H1 (cell line): ENCODE data around the gene TSKU. TPM values are rescaled to one million over a fixed set of nuclear protein-coding genes. Genes with fewer than 3 reads are reported as not detected.

Source experiments
- CTCF ChIA-PET: fragments of 300-600 bp; sonication (Branson Sonifier 250); formaldehyde crosslinking; loops from one replicate; lab custom pipeline; 2021; ENCODE audit not compliant: partially characterized antibody; lab: Charles Lee
- POLR2A ChIA-PET: fragments of 300-600 bp; sonication (Branson Sonifier 250); formaldehyde crosslinking; loops from one replicate; lab custom pipeline; 2021; ENCODE audit warnings: inconsistent platforms; ENCODE audit not compliant: partially characterized antibody; lab: Charles Lee
- DNase-seq, 2 experiments: peaks; one replicate each; pipeline versions ENCODE4 v3.0.0 to v3.0.0-alpha.2; 2010 to 2022; ENCODE audit warnings: low spot score in 2 of 2, low read depth in 1 of 2, mixed read lengths in 1 of 2
- FAIRE-seq: peaks from 2 replicates; lab custom pipeline; 2011; peaks lifted over from hg19 to GRCh38; lab: Jason Lieb, UNC
- H2AFZ ChIP-seq: 2 replicates; pipeline ENCODE4 v1.8.1; 2012; ENCODE audit warnings: low read length, inconsistent platforms
- H2AK5ac ChIP-seq: 2 replicates; pipeline ENCODE4 v1.6.1; 2013; ENCODE audit warnings: low read depth, low read length
- H2BK120ac ChIP-seq: replicated peaks from 2 replicates; pipeline ENCODE3; 2013; ENCODE audit warnings: low read depth, low read length, inconsistent platforms
- H2BK12ac ChIP-seq: 2 replicates; pipeline ENCODE4 v1.6.1; 2013; ENCODE audit warnings: low read depth, low read length
- H2BK15ac ChIP-seq: 2 replicates; pipeline ENCODE4 v1.6.1; 2013; ENCODE audit warnings: low read length
- H2BK20ac ChIP-seq: 2 replicates; pipeline ENCODE4 v1.6.1; 2013; ENCODE audit warnings: low read length
- H2BK5ac ChIP-seq: 2 replicates; pipeline ENCODE4 v1.6.1; 2013; ENCODE audit warnings: low read depth, low read length
- H3K14ac ChIP-seq: 2 replicates; pipeline ENCODE4 v1.6.1; 2013; ENCODE audit warnings: inconsistent platforms; ENCODE audit not compliant: insufficient read length
- H3K18ac ChIP-seq: 2 replicates; pipeline ENCODE4 v1.6.1; 2013; ENCODE audit warnings: low read length; ENCODE audit errors: extremely low read depth
- H3K23ac ChIP-seq: 2 replicates; pipeline ENCODE4 v1.6.1; 2013; ENCODE audit warnings: inconsistent platforms; ENCODE audit not compliant: insufficient read length
- H3K23me2 ChIP-seq: 2 replicates; pipeline ENCODE4 v1.6.1; 2013; ENCODE audit warnings: low read depth, low read length
- H3K27ac ChIP-seq: 2 replicates; pipeline ENCODE4 v1.6.1; 2011; ENCODE audit warnings: low read depth, low read length, inconsistent platforms
- H3K27me3 ChIP-seq, 4 experiments: replicated peaks in 1 of 4; 1 replicate in 1 of 4; 2 replicates in 3 of 4; pipeline versions ENCODE4 v1.6.1 to v1.8.1; 2011 to 2013; ENCODE audit warnings: low read length in 3 of 4, mild to moderate bottlenecking in 3 of 4, inconsistent platforms in 2 of 4, mixed read lengths in 2 of 4, moderate library complexity in 1 of 4; ENCODE audit not compliant: control insufficient read depth in 3 of 4, insufficient read depth in 3 of 4; ENCODE audit errors: extremely low read depth in 1 of 4
- H3K36me3 ChIP-seq, 4 experiments: 2 replicates each; pipeline versions ENCODE4 v1.6.1 to v1.8.1; 2011 to 2013; ENCODE audit warnings: mild to moderate bottlenecking in 4 of 4, low read length in 3 of 4, moderate library complexity in 2 of 4, control low read depth in 1 of 4, inconsistent platforms in 1 of 4; ENCODE audit not compliant: insufficient read depth in 4 of 4, control insufficient read depth in 2 of 4
- H3K4ac ChIP-seq: replicated peaks from 2 replicates; pipeline ENCODE3; 2013; ENCODE audit warnings: low read length, low read depth, mixed read lengths, inconsistent platforms; ENCODE audit not compliant: insufficient read length
- H3K4me1 ChIP-seq, 4 experiments: replicated peaks in 1 of 4; 1 replicate in 1 of 4; 2 replicates in 3 of 4; pipeline versions ENCODE4 v1.6.1 to v1.8.1; 2011 to 2013; ENCODE audit warnings: low read length in 3 of 4, inconsistent platforms in 2 of 4, mixed read lengths in 1 of 4; ENCODE audit not compliant: insufficient read depth in 4 of 4, control insufficient read depth in 3 of 4
- H3K4me2 ChIP-seq, 2 experiments: 2 replicates each; pipeline versions ENCODE4 v1.6.1 to v1.8.1; 2011 to 2013; ENCODE audit warnings: low read depth in 2 of 2, low read length in 2 of 2, control low read depth in 1 of 2, inconsistent platforms in 1 of 2, mild to moderate bottlenecking in 1 of 2; ENCODE audit not compliant: insufficient read depth in 1 of 2
- H3K4me3 ChIP-seq, 4 experiments: fragments of 200-600, 300-600 bp in 1 of 4; sonication (generic), shearing (Covaris generic), sonication (Bioruptor Twin) in 1 of 4; 2 replicates each; pipeline versions ENCODE4 v1.5.1 to v1.8.1; 2011 to 2016; ENCODE audit warnings: low read length in 4 of 4, low read depth in 3 of 4, control low read depth in 2 of 4, inconsistent platforms in 2 of 4, mild to moderate bottlenecking in 2 of 4, mixed read lengths in 1 of 4, moderate library complexity in 1 of 4; ENCODE audit not compliant: insufficient read depth in 2 of 4; ENCODE audit errors: extremely low read depth in 1 of 4
- H3K56ac ChIP-seq: replicated peaks from 2 replicates; pipeline ENCODE3; 2013; ENCODE audit warnings: low read depth, mild to moderate bottlenecking, mixed read lengths, low read length, inconsistent platforms; ENCODE audit not compliant: insufficient read length
- H3K79me1 ChIP-seq: 2 replicates; pipeline ENCODE4 v1.6.1; 2013; ENCODE audit warnings: low read depth, low read length, control low read depth
- H3K79me2 ChIP-seq, 2 experiments: 2 replicates each; pipeline versions ENCODE4 v1.6.1 to v1.8.1; 2012 to 2013; ENCODE audit warnings: low read length in 2 of 2, mild to moderate bottlenecking in 2 of 2, inconsistent platforms in 1 of 2; ENCODE audit not compliant: insufficient read depth in 2 of 2, control insufficient read depth in 1 of 2
- H3K9ac ChIP-seq, 4 experiments: replicated peaks in 1 of 4; 1 replicate in 1 of 4; 2 replicates in 3 of 4; pipeline versions ENCODE4 v1.6.1 to v1.8.1; 2011 to 2013; ENCODE audit warnings: low read depth in 3 of 4, low read length in 3 of 4, control low read depth in 2 of 4, mild to moderate bottlenecking in 2 of 4, moderate library complexity in 2 of 4, inconsistent platforms in 1 of 4; ENCODE audit errors: extremely low read depth in 1 of 4
- H3K9me3 ChIP-seq, 2 experiments: 2 replicates each; pipeline versions ENCODE4 v1.6.1 to v1.8.1; 2012 to 2013; ENCODE audit warnings: mild to moderate bottlenecking in 2 of 2, moderate library complexity in 2 of 2, control low read depth in 1 of 2, inconsistent platforms in 1 of 2, low read depth in 1 of 2, low read length in 1 of 2, mixed read lengths in 1 of 2; ENCODE audit not compliant: insufficient read depth in 2 of 2
- H4K20me1 ChIP-seq, 2 experiments: replicated peaks in 1 of 2; 2 replicates each; pipeline versions ENCODE3 to v1.8.1; 2011 to 2013; ENCODE audit warnings: inconsistent platforms in 2 of 2, low read length in 2 of 2, mild to moderate bottlenecking in 1 of 2; ENCODE audit not compliant: insufficient read depth in 2 of 2, control insufficient read depth in 1 of 2
- H4K5ac ChIP-seq: 2 replicates; pipeline ENCODE4 v1.6.1; 2013; ENCODE audit warnings: low read length, low read depth, mixed read lengths, inconsistent platforms; ENCODE audit not compliant: insufficient read length
- H4K8ac ChIP-seq: 2 replicates; pipeline ENCODE4 v1.8.0; 2013; ENCODE audit warnings: mild to moderate bottlenecking, moderate library complexity, low read length, inconsistent platforms; ENCODE audit not compliant: insufficient read depth; ENCODE audit errors: extremely low read depth
- H4K91ac ChIP-seq: replicated peaks from 2 replicates; pipeline ENCODE3; 2013; ENCODE audit warnings: low read length, mixed read lengths, inconsistent platforms; ENCODE audit not compliant: insufficient read length
- HDAC2 ChIP-seq, 2 experiments: fragments of 300-600 bp in 1 of 2; sonication (generic) in 1 of 2; IDR thresholded peaks; 2 replicates each; pipeline ENCODE4 v1.6.1; 2011 to 2012; ENCODE audit warnings: low read depth in 2 of 2, low read length in 2 of 2, mild to moderate bottlenecking in 2 of 2, moderate library complexity in 2 of 2, borderline replicate concordance in 1 of 2, inconsistent platforms in 1 of 2
- JUN ChIP-seq: IDR thresholded peaks from 2 replicates; pipeline ENCODE4 v1.6.1; 2011; ENCODE audit warnings: low read depth, mild to moderate bottlenecking, improper control_type of control experiment, low read length
- POLR2AphosphoS5 ChIP-seq: IDR thresholded peaks from 2 replicates; pipeline ENCODE4 v1.6.1; 2011; ENCODE audit warnings: low read depth, low read length
- RAD21 ChIP-seq, 2 experiments: IDR thresholded peaks in 1 of 2; conservative IDR thresholded peaks in 1 of 2; 2 replicates each; pipeline ENCODE4 v1.6.1; 2011; ENCODE audit warnings: low read depth in 2 of 2, low read length in 2 of 2, improper control_type of control experiment in 1 of 2, inconsistent platforms in 1 of 2, mild to moderate bottlenecking in 1 of 2, moderate library complexity in 1 of 2
- SIN3A ChIP-seq, 2 experiments: IDR thresholded peaks in 1 of 2; conservative IDR thresholded peaks in 1 of 2; 2 replicates each; pipeline ENCODE4 v1.6.1; 2011 to 2012; ENCODE audit warnings: low read length in 2 of 2, improper control_type of control experiment in 1 of 2, low read depth in 1 of 2, mild to moderate bottlenecking in 1 of 2
- TAF1 ChIP-seq: IDR thresholded peaks from 2 replicates; pipeline ENCODE4 v1.6.1; 2011; ENCODE audit warnings: mild to moderate bottlenecking, low read depth, low read length
- YY1 ChIP-seq: IDR thresholded peaks from 2 replicates; pipeline ENCODE4 v1.6.1; 2011; ENCODE audit warnings: low read depth, mild to moderate bottlenecking, low read length
- WGBS, 2 experiments: shearing (Covaris generic) in 1 of 2; methylation state at CpG; one replicate each; pipeline versions ENCODE4 v1.1.6 to v1.1.7; 2013 to 2015; ENCODE audit warnings: low lambda C conversion rate in 2 of 2, mixed read lengths in 2 of 2, inconsistent platforms in 1 of 2, low coverage in 1 of 2, missing lambda C conversion rate in 1 of 2; ENCODE audit not compliant: insufficient replicate concordance in 2 of 2, insufficient coverage in 1 of 2, insufficient read length in 1 of 2; ENCODE audit errors: extremely low coverage in 1 of 2, missing lambda C conversion rate in 1 of 2; 5-methylcytosine and 5-hydroxymethylcytosine counted together
- polyA plus RNA-seq, 7 experiments: library from polyadenylated mRNA; depleted of rRNA in 3 of 7; stranded (reverse) in 5 of 7; unstranded in 2 of 7; fragments of >200 nt in 5 of 7; fragments of 200-250 nt in 2 of 7; gene quantifications; 1 replicate in 5 of 7; 2 replicates in 1 of 7; 4 replicates in 1 of 7; pipeline versions ENCODE4 v1.2.1 to v1.2.3, GENCODE V29; 2011 to 2013; ENCODE audit warnings: missing spikeins in 2 of 7, mixed read lengths in 2 of 7
- total RNA-seq: library from RNA; stranded (reverse); fragmentation: NEBNext Ultra II Directional; extraction: Animal tissue kit (Norgen Biotek cat#: 25700); gene quantifications from 2 replicates; pipeline ENCODE4 v1.2.1, GENCODE V29; 2021
- TF ChIP-seq, protein P1 (sequence below), 3 experiments: IDR thresholded peaks; 1 replicate in 2 of 3; 2 replicates in 1 of 3; pipeline versions ENCODE4 v1.5.1 to v1.6.1; 2011; ENCODE audit warnings: low read length in 3 of 3, mild to moderate bottlenecking in 3 of 3, inconsistent platforms in 2 of 3, low read depth in 1 of 3, moderate library complexity in 1 of 3; ENCODE audit not compliant: insufficient read depth in 1 of 3; ENCODE audit errors: control extremely low read depth in 1 of 3

TSKU gene
- total and polyA plus RNA-seq, 2 of the 8 experiments (the other 6 are each of a cell fraction or from before 2014, with no cell fraction given), result 22.8 to 28.4 TPM

GRCh38 chr11:76810151-76810853 lies 27.1 kb downstream of the TSKU start:
- Histone ChIP-seq H4K20me1 (no peaks in the 10 kb centered on the region), H3K4me1 (peaks cover 0 to 4% (median 2%) of the 10 kb centered on the region in 4 experiments; a peak in 2 of 7 replicates), H3K18ac (no peak overlapping the region), H3K23me2 (no peaks in the 10 kb centered on the region), H2AK5ac (no peak overlapping the region), H3K79me1 (no peaks in the 10 kb centered on the region), H3K4me3 (no peak overlapping the region), H2BK20ac (no peak overlapping the region), H3K4me2 (no peak overlapping the region), H2BK120ac (no peak overlapping the region), H3K14ac (no peak overlapping the region), H3K36me3 (no peaks in the 10 kb centered on the region), H3K9ac (no peak overlapping the region), H2AFZ (no peak overlapping the region), H3K27ac (no peak overlapping the region), H3K27me3 (no peaks in the 10 kb centered on the region), H2BK15ac (no peak overlapping the region), H3K79me2 (no peaks in the 10 kb centered on the region), H4K91ac (no peak overlapping the region), H2BK12ac (no peak overlapping the region), H3K23ac (no peak overlapping the region), H3K56ac (no peak overlapping the region), H4K8ac (no peak overlapping the region), H3K4ac (no peak overlapping the region), H4K5ac (no peak overlapping the region), H2BK5ac (no peak overlapping the region), H3K9me3 (peaks cover 6 to 9% of the 10 kb centered on the region in 2 experiments)
- FAIRE-seq (no peak), DNase-seq (no peak)
- CTCF ChIA-PET, result interaction anchor here (0.7 to 5.2 kb wide), 18 partner anchors 8 to 237 kb away, joined by 3 to 47 read pairs (median 4); no protein-coding TSS in a partner anchor
- WGBS, 2 experiments, result 84% methylated on average over 11 of the region's 11 CpGs; no CpG with 5 or more reads in 1 of the 2 experiments
- POLR2A ChIA-PET, result no interaction called here
- TF ChIP-seq JUN (no peak), YY1 (no peak), HDAC2 (IDR thresholded peaks at IDR 0.05; ENCODE audit: borderline replicate concordance in 1 of 2, low read depth in 2 of 2, low read length in 2 of 2) (no peak), RAD21 (IDR thresholded peaks at IDR 0.05 in 1 of 2, conservative IDR thresholded peaks at IDR 0.05 in 1 of 2; ENCODE audit: low read depth in 2 of 2, low read length in 2 of 2) (peak; percentile 9 to 27; a peak in 1 of 4 replicates), SIN3A (conservative IDR thresholded peaks at IDR 0.05 in 1 of 2, IDR thresholded peaks at IDR 0.05 in 1 of 2; ENCODE audit: low read depth in 1 of 2, low read length in 2 of 2) (no peak), TAF1 (no peak), POLR2AphosphoS5 (no peak)
- TF ChIP-seq, protein P1, sequence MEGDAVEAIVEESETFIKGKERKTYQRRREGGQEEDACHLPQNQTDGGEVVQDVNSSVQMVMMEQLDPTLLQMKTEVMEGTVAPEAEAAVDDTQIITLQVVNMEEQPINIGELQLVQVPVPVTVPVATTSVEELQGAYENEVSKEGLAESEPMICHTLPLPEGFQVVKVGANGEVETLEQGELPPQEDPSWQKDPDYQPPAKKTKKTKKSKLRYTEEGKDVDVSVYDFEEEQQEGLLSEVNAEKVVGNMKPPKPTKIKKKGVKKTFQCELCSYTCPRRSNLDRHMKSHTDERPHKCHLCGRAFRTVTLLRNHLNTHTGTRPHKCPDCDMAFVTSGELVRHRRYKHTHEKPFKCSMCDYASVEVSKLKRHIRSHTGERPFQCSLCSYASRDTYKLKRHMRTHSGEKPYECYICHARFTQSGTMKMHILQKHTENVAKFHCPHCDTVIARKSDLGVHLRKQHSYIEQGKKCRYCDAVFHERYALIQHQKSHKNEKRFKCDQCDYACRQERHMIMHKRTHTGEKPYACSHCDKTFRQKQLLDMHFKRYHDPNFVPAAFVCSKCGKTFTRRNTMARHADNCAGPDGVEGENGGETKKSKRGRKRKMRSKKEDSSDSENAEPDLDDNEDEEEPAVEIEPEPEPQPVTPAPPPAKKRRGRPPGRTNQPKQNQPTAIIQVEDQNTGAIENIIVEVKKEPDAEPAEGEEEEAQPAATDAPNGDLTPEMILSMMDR (IDR thresholded peaks at IDR 0.05; ENCODE audit: control extremely low read depth in 1 of 3, insufficient read depth in 1 of 3, low read depth in 1 of 3, low read length in 3 of 3), result peak in 2 of 3 experiments; percentile 26 to 30; a peak in 3 of 4 replicates
